GM12878 (cell line): ENCODE data around the gene WNT5B. TPM values are rescaled to one million over a fixed set of nuclear protein-coding genes. Genes with fewer than 3 reads are reported as not detected.

ENCODE experiments used
- ATAC-seq: fragments of 200-7000 bp; cut with Tn5 transposase; 3 replicates; pipeline ENCODE4 v1.9.1; 2020; ENCODE audit warnings: mild to moderate bottlenecking, moderate library complexity
- BruUV-seq: library from RNA; stranded (reverse); fragments of 400-500 nt; replicated peaks from 2 replicates; lab custom pipeline; 2021; lab: Mats Ljungman, UMichigan
- CTCF ChIA-PET: fragments of 300-600 bp; sonication (Branson Sonifier 250); formaldehyde crosslinking; extraction: SDS; loops from one replicate; lab custom pipeline; 2021; ENCODE audit warnings: inconsistent platforms; lab: Yijun Ruan, JAX
- POLR2A ChIA-PET: fragments of 350-600 bp; formaldehyde crosslinking; extraction: SDS; loops from one replicate; lab custom pipeline; 2021; ENCODE audit warnings: inconsistent platforms; lab: Charles Lee
- RAD21 ChIA-PET: fragments of 300-600 bp; sonication (Branson Sonifier 250); formaldehyde crosslinking; loops from one replicate; lab custom pipeline; 2023; ENCODE audit warnings: antibody characterized with exemption; ENCODE audit not compliant: unreplicated experiment; lab: Charles Lee
- SMC1A ChIA-PET: fragments of 300-600 bp; sonication (Branson Sonifier 250); formaldehyde crosslinking; loops from one replicate; lab custom pipeline; 2023; ENCODE audit not compliant: unreplicated experiment, uncharacterized antibody; lab: Charles Lee
- DNase-seq: peaks from one replicate; pipeline ENCODE4 v3.0.0-alpha.2; 2011; ENCODE audit warnings: low read depth, low spot score
- FAIRE-seq: peaks from 3 replicates; lab custom pipeline; 2011; peaks lifted over from hg19 to GRCh38; lab: Jason Lieb, UNC
- H2AFZ ChIP-seq: 2 replicates; pipeline ENCODE4 v1.6.0; 2011; ENCODE audit warnings: low read depth, low read length, control low read depth; ENCODE audit not compliant: control insufficient read depth
- H3K27ac ChIP-seq: 2 replicates; pipeline ENCODE4 v1.5.1; 2011; ENCODE audit warnings: control low read depth; ENCODE audit not compliant: control insufficient read depth, insufficient read depth
- H3K27me3 ChIP-seq, 2 experiments: replicated peaks in 1 of 2; 2 replicates each; pipeline versions ENCODE4 v1.6.0 to v1.6.1; 2011; ENCODE audit warnings: low read length in 1 of 2; ENCODE audit not compliant: control insufficient read depth in 2 of 2, insufficient read depth in 2 of 2
- H3K36me3 ChIP-seq, 2 experiments: 2 replicates each; pipeline ENCODE4 v1.5.1; 2011; ENCODE audit warnings: low read length in 1 of 2; ENCODE audit not compliant: control insufficient read depth in 2 of 2, insufficient read depth in 2 of 2
- H3K4me1 ChIP-seq: 2 replicates; pipeline ENCODE4 v1.6.1; 2011; ENCODE audit warnings: mild to moderate bottlenecking, low read length, moderate library complexity, mixed read lengths; ENCODE audit not compliant: control insufficient read depth, insufficient read depth
- H3K4me2 ChIP-seq: 2 replicates; pipeline ENCODE4 v1.6.0; 2011; ENCODE audit warnings: control low read depth; ENCODE audit not compliant: control insufficient read depth, insufficient read depth
- H3K4me3 ChIP-seq: fragments of 200-600 bp; sonication (generic); 2 replicates; pipeline ENCODE4 v1.5.1; 2016
- H3K79me2 ChIP-seq: 2 replicates; pipeline ENCODE4 v1.6.0; 2011; ENCODE audit warnings: low read length; ENCODE audit not compliant: control insufficient read depth, insufficient read depth
- H3K9ac ChIP-seq: 2 replicates; pipeline ENCODE4 v1.8.0; 2011; ENCODE audit warnings: low read length, control low read depth, mixed read lengths; ENCODE audit not compliant: control insufficient read depth, insufficient read depth
- H3K9me3 ChIP-seq: replicated peaks from 3 replicates; pipeline ENCODE4 v1.5.1; 2011; ENCODE audit warnings: mild to moderate bottlenecking, low read length; ENCODE audit not compliant: control insufficient read depth, insufficient read depth
- H4K20me1 ChIP-seq: 2 replicates; pipeline ENCODE4 v1.6.0; 2011; ENCODE audit not compliant: control insufficient read depth, insufficient read depth
- ASH2L ChIP-seq: fragments of 300-600, 200-600 bp; sonication (generic); IDR thresholded peaks from 2 replicates; pipeline ENCODE4 v1.6.1; 2017; ENCODE audit warnings: low read depth, mild to moderate bottlenecking, borderline replicate concordance
- CREB1 ChIP-seq: IDR thresholded peaks from 2 replicates; pipeline ENCODE4 v1.6.1; 2012; ENCODE audit warnings: low read depth, mild to moderate bottlenecking, inconsistent platforms
- CREM ChIP-seq: IDR thresholded peaks from 2 replicates; pipeline ENCODE4 v1.6.1; 2014; ENCODE audit warnings: antibody characterized with exemption, low read depth
- GATAD2B ChIP-seq: fragments of 450-650 bp; conservative IDR thresholded peaks from 2 replicates; pipeline ENCODE4 v1.6.1; 2017; ENCODE audit warnings: low read depth, mild to moderate bottlenecking, moderate library complexity
- NRF1 ChIP-seq: conservative IDR thresholded peaks from 2 replicates; pipeline ENCODE4 v1.6.1; 2011; ENCODE audit warnings: mild to moderate bottlenecking, low read depth, low read length, improper control_type of control experiment
- PML ChIP-seq: IDR thresholded peaks from 2 replicates; pipeline ENCODE4 v1.6.1; 2012; ENCODE audit warnings: low read length, inconsistent platforms
- POU2F2 ChIP-seq: IDR thresholded peaks from 3 replicates; pipeline ENCODE4 v1.6.1; 2011; ENCODE audit warnings: low read depth, mild to moderate bottlenecking, low read length, borderline replicate concordance
- TCF12 ChIP-seq: IDR thresholded peaks from 2 replicates; pipeline ENCODE4 v1.6.1; 2011; ENCODE audit warnings: low read depth, mild to moderate bottlenecking, low read length
- ZNF274 ChIP-seq: IDR thresholded peaks from one replicate; pipeline ENCODE4 v1.8.0; 2011; ENCODE audit not compliant: insufficient read length, insufficient read depth
- WGBS: methylation state at CpG from one replicate; pipeline ENCODE4 v1.1.6; 2016; ENCODE audit warnings: low lambda C conversion rate; ENCODE audit not compliant: insufficient replicate concordance, insufficient coverage; ENCODE audit errors: missing lambda C conversion rate; 5-methylcytosine and 5-hydroxymethylcytosine counted together
- in situ Hi-C: fragments of 300-500 bp; cut with MboI; formaldehyde crosslinking; loops from 9 replicates; pipeline ENCODE4 v1.14.3; 2018; ENCODE audit warnings: mixed read lengths
- intact Hi-C: fragments of 100-400 bp; cut with micrococcal nuclease; formaldehyde crosslinking; loops from one replicate; pipeline ENCODE4 v1.14.2; 2022; ENCODE audit not compliant: unreplicated experiment
- polyA plus RNA-seq, 11 experiments: library from polyadenylated mRNA; depleted of rRNA in 4 of 11; unstranded in 6 of 11; stranded (reverse) in 5 of 11; fragments of >200 nt; fragmentation: Nextera tagmentation in 4 of 11; fragmentation: Illumina TruSeq in 1 of 11; extraction: Ambion mirVana in 4 of 11; extraction: Trizol in 1 of 11; gene quantifications; 1 replicate in 1 of 11; 2 replicates in 10 of 11; pipeline versions ENCODE4 v1.2.1 to v1.2.3, GENCODE V29; 2011 to 2016; ENCODE audit warnings: inconsistent platforms in 2 of 11, missing spikeins in 2 of 11, low read depth in 1 of 11
- total RNA-seq, 4 experiments: library from RNA; depleted of rRNA in 3 of 4; stranded (reverse); fragments of >200 nt in 3 of 4; fragmentation: Illumina TruSeq in 1 of 4; extraction: Trizol in 1 of 4; gene quantifications; 2 replicates each; pipeline versions ENCODE4 v1.2.1 to v1.2.3, GENCODE V29; 2013 to 2021
- TF ChIP-seq, protein P1 (sequence below): fragments of 450-650 bp; IDR thresholded peaks from 2 replicates; pipeline ENCODE4 v1.6.1; 2018; ENCODE audit warnings: mild to moderate bottlenecking, low read depth, moderate library complexity; ENCODE audit not compliant: partially characterized antibody
- TF ChIP-seq, protein P2 (sequence below): fragments of 450-650 bp; IDR thresholded peaks from 2 replicates; pipeline ENCODE4 v1.6.1; 2016; ENCODE audit warnings: mild to moderate bottlenecking
- TF ChIP-seq, protein P3 (sequence below): IDR thresholded peaks from 2 replicates; pipeline ENCODE4 v1.6.1; 2011; ENCODE audit warnings: borderline replicate concordance, low read depth, mild to moderate bottlenecking, moderate library complexity, low read length; ENCODE audit not compliant: insufficient read depth, poor library complexity, severe bottlenecking
- TF ChIP-seq, protein P4 (sequence below): IDR thresholded peaks from 2 replicates; pipeline ENCODE4 v1.6.1; 2012; ENCODE audit warnings: low read length, inconsistent platforms

The WNT5B gene
- total and polyA plus RNA-seq, 10 of the 15 experiments (the other 5 are each of a cell fraction or from before 2014, with no cell fraction given), result 0.45 to 18.3 (median 5.4) TPM

DNA sequence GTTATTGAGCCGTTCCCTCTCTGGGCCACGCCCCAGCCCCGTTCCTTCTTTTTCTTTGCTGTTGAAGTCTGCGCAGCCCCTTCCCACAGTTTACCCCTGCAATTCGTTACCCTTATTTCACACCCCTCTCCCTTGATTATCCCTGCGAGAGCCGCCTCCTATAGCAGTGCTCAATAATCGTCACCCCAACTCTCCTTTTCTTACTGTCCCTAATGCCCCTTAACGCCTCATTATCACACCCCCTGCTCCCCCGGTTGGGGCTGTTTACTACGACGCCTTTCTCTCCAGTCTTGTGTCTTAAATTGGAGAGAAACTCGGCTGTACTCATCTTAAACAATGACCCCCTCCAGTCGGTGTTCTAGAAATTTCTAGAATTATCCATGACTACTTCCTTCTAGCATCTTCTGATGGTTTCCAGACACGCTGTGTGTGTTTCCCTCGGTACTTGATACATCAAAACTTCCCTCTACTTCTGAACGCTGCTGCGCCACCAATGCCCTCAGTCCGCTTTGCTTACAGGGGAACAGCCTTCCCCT, 33.9 kb upstream of the WNT5B start (continued):
- TF ChIP-seq, protein P1, sequence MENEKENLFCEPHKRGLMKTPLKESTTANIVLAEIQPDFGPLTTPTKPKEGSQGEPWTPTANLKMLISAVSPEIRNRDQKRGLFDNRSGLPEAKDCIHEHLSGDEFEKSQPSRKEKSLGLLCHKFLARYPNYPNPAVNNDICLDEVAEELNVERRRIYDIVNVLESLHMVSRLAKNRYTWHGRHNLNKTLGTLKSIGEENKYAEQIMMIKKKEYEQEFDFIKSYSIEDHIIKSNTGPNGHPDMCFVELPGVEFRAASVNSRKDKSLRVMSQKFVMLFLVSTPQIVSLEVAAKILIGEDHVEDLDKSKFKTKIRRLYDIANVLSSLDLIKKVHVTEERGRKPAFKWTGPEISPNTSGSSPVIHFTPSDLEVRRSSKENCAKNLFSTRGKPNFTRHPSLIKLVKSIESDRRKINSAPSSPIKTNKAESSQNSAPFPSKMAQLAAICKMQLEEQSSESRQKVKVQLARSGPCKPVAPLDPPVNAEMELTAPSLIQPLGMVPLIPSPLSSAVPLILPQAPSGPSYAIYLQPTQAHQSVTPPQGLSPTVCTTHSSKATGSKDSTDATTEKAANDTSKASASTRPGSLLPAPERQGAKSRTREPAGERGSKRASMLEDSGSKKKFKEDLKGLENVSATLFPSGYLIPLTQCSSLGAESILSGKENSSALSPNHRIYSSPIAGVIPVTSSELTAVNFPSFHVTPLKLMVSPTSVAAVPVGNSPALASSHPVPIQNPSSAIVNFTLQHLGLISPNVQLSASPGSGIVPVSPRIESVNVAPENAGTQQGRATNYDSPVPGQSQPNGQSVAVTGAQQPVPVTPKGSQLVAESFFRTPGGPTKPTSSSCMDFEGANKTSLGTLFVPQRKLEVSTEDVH, result no peak
- TF ChIP-seq, protein P2, sequence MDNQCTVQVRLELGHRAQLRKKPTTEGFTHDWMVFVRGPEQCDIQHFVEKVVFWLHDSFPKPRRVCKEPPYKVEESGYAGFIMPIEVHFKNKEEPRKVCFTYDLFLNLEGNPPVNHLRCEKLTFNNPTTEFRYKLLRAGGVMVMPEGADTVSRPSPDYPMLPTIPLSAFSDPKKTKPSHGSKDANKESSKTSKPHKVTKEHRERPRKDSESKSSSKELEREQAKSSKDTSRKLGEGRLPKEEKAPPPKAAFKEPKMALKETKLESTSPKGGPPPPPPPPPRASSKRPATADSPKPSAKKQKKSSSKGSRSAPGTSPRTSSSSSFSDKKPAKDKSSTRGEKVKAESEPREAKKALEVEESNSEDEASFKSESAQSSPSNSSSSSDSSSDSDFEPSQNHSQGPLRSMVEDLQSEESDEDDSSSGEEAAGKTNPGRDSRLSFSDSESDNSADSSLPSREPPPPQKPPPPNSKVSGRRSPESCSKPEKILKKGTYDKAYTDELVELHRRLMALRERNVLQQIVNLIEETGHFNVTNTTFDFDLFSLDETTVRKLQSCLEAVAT, result 0 out of 2 replicates have a peak, but pooled peaks have one; percentile 40
- TF ChIP-seq, protein P3, sequence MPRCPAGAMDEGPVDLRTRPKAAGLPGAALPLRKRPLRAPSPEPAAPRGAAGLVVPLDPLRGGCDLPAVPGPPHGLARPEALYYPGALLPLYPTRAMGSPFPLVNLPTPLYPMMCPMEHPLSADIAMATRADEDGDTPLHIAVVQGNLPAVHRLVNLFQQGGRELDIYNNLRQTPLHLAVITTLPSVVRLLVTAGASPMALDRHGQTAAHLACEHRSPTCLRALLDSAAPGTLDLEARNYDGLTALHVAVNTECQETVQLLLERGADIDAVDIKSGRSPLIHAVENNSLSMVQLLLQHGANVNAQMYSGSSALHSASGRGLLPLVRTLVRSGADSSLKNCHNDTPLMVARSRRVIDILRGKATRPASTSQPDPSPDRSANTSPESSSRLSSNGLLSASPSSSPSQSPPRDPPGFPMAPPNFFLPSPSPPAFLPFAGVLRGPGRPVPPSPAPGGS, result no peak

DNA sequence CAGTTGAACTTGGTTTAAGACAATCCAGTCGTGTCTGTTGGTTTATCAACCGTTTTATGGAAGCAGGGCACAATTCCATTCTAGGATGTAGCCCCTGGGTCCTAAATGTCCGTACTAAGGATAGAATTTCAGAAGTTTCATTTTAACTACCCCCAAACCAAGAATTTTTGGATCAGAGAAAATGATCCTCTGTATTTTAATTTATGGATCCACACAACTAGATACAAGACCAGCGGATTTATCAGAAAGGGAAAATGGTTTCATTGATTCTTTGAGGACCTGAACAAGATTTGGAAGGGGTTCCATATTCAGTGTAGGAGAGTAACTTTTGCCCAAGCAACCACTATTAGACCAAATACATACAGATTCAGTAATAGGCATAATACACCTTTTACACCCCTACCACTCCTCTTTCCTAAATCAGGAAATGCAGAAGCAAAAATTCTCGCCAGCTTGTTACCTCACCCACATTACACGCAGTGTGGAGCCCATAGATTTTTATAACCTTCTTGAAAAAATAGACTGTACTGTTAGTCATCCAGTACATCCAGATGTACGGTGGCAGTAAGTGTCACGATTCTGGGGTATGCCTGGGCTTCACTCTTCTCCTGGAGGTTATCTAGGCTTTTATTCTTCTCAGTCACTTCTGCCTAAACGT, 33.2 kb upstream of the WNT5B start:
- H3K4me3 ChIP-seq, result peak overlapping the region; percentile 79; the same call in 1 of the 2 replicates
- H3K4me1 ChIP-seq, result peaks cover 6% of the 10 kb centered on the region
- H3K9ac ChIP-seq, result no peak overlapping the region
- WGBS, result over 99% methylated on average over 9 of the region's 9 CpGs
- FAIRE-seq (no peak), DNase-seq (no peak), ATAC-seq (no peak)
- H2AFZ ChIP-seq, result peak overlapping the region; percentile 73
- ChIA-PET SMC1A (interaction anchor here (0.8 to 1.1 kb wide), 2 partner anchors 7 to 79 kb away, joined by 3 read pairs; no protein-coding TSS in a partner anchor), CTCF (interaction anchor here (1.3 kb wide), 1 partner anchor 478 kb away, joined by 3 read pairs; no protein-coding TSS in a partner anchor), RAD21 (no interaction called here), POLR2A (no interaction called here)
- no peaks in the 10 kb centered on the region for H3K9me3 ChIP-seq
- H3K79me2 ChIP-seq, result peaks cover 31% of the 10 kb centered on the region
- H3K27me3 ChIP-seq, result no peaks in the 10 kb centered on the region
- H4K20me1 ChIP-seq, result no peaks in the 10 kb centered on the region
- no peaks in the 10 kb centered on the region for H3K36me3 ChIP-seq
- intact Hi-C loops (no loop called here), in situ Hi-C loops (no loop called here)
- H3K4me2 ChIP-seq, result peak overlapping the region; percentile 84
- no peak overlapping the region for H3K27ac ChIP-seq
- no TSS peak for BruUV-seq
- TF ChIP-seq ASH2L (no peak), GATAD2B (no peak), TCF12 (no peak), PML (no peak), CREM (no peak), CREB1 (no peak), NRF1 (no peak), ZNF274 (no peak), POU2F2 (no peak)
- TF ChIP-seq, protein P4, sequence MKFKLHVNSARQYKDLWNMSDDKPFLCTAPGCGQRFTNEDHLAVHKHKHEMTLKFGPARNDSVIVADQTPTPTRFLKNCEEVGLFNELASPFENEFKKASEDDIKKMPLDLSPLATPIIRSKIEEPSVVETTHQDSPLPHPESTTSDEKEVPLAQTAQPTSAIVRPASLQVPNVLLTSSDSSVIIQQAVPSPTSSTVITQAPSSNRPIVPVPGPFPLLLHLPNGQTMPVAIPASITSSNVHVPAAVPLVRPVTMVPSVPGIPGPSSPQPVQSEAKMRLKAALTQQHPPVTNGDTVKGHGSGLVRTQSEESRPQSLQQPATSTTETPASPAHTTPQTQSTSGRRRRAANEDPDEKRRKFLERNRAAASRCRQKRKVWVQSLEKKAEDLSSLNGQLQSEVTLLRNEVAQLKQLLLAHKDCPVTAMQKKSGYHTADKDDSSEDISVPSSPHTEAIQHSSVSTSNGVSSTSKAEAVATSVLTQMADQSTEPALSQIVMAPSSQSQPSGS, result no peak
